Inferior parietal cortex (tissue), 1 donor: ENCODE data around the gene SNRK.
"Not testable (repeated sequence)": the region's sequence is repeated elsewhere in the genome, so short reads cannot be mapped to it uniquely, and the experiment has no call there.

Source experiments
- DNase-seq: peaks from one replicate; pipeline ENCODE4 v3.0.0-alpha.2; 2016; ENCODE audit errors: extremely low spot score

Gene SNRK

DNA sequence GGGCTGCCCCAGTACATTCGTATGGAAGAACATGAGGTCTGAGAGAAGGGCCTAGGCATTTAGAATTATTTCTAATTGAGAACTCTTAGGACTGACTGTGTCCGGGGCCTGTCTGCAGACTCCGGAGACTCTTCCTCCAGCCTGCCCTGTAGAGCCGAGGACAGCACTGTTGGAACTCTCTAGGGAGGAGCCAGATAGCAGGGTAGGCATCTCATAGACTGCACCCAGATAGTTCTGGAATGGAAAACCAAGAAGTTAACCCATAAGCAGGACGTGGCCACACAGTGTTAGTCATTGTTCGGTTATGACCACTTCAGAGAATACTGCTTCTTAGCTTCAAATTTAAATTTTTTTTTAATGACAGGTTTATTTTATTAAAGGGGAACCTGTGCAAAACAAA is 59.5 kb downstream of the SNRK start:
- no peak for DNase-seq

- DNase-seq: no peak
Observed at GRCh38 chr3:43346978-43347749, 60.8 kb downstream of the SNRK start.

- no peak for DNase-seq
Observed at GRCh38 chr3:43347774-43348173, 61.4 kb downstream of the SNRK start.

DNA sequence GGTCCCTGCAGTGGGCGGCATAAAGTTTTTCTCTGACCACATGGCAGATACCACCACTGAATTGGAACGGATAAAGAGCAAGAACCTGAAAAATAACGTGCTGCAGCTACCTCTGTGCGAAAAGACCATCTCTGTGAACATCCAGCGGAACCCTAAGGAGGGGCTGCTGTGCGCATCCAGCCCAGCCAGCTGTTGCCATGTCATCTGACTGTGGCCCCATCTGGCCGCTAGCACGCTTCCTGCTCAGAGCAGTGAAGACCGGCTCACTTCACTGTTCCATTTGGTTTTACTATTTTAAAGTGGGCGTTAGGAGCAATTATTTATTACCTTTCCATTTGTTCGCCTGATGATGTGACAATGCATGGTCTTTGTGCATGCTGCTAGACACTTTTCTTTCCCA is 62.0 kb downstream of the SNRK start:
- DNase-seq: no peak

DNA sequence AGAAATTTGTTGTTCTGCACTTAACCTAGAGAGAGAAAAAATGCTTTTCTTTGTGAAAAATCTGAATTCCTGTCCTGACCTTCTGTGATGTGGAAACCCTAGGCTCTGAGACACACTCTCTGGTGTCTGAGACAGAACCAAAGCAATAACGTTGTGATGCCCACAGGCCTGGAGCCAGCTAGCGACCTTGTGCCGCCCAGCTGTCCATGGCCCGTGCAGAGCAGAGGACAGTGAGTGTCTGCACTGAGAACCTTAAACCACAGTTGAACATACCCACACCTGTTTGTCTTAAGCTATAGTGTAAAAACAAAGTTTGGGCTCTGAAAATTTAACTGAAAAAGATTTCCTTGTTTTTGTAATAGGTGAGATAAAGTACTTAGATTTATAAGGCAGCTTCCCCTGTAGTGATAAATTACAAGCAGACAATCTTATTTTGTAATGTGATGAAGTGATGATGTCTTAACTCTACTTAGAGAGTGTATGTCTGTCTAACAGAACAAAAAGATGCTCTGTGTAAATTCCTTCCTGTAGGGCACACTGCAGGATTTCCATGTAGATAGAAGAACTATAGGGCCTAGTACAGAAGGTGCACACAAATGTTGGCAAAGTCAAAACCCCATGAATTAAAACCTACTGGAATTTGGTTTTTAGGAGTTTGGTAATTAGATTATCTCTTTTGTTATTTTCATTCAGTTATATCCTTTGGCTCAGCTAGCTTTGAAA is 62.7 kb downstream of the SNRK start:
- no peak for DNase-seq

DNA sequence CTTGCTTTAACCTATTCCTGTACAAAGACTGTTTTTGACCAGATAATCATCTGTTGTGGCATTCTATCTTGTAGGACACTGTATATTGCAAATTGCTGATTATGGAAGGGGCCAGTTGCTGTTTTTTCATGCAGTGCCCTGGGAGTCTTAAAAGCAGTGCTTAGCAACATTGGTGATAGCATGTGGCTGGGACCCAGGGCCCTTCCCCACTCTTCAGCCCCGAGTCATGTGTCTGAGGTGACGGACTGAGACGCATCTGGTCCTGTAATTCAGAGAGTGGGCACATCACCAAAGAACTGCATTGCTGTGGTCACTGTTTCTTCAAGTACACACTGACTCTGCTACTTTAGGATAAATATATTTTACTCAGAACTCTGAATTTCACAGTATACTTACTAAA is 63.4 kb downstream of the SNRK start:
- DNase-seq: no peak

GRCh38 chr3:43353393-43353792 is 67.1 kb downstream of the SNRK start:
- DNase-seq: no peak

GRCh38 chr3:43353923-43354670 is 67.8 kb downstream of the SNRK start:
- no peak for DNase-seq

DNA sequence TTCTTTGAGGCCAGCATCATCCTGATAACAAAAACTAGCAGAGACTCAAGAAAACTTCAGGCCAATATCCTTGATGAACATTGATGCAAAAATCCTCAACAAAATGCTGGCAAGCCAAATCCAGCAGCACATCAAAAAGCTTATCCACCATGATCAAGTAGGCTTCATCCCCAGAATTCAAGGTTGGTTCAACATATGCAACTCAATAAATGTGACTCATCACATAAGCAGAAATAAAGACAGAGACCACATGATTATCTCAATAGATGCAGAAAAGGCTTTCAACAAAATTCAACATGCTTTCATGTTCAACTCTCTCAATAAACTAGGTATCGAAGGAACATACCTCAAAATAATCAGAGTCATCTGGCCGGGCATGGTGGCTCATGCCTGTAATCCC is 69.7 kb downstream of the SNRK start:
- DNase-seq: not testable (repeated sequence)

GRCh38 chr3:43361077-43361476 is 74.7 kb downstream of the SNRK start:
- DNase-seq: no peak

- DNase-seq: no peak
Observed at GRCh38 chr3:43362183-43362582, 75.8 kb downstream of the SNRK start.

DNA sequence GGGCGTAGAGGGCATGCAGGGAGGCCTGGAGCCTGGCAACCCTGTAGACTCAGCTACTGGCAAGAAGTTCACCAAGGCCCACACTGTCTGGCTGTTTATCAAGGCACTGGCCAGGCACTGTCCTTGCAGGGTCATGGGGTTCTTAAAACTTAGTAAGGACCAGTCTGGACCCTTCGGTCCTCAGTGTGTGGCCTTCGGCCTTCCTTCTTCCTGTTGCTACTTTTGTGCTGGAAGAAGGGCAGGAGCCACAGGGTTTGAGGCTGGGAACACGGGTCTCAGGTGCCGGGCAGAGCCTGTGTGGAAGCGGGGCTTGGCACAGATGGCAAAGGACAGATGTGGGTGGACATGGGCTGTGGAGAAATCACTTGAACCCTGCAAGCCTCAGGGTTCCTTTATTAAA is 76.6 kb downstream of the SNRK start:
- DNase-seq: no peak

GRCh38 chr3:43363621-43364266 is 77.4 kb downstream of the SNRK start:
- no peak for DNase-seq

DNA sequence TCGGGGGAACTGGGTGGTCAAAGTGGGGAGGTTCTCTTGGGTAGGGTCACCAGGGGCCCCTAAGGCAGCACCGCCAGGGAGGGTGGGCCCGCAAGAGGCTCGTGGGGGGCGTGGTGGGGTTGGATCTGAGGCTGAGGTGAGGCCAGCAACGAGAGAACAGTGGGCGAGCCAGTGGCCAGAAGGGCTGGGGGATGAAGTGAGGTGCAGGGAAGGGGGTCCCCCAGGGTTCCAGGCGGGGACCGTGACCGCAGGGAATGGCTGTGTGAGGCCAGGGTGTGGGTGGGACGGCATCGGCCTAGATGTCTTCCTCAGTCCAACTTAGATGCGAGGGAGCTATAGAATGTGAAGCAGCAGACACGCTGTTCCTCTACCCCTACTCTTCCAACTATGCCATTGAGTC is 78.2 kb downstream of the SNRK start:
- no peak for DNase-seq

DNA sequence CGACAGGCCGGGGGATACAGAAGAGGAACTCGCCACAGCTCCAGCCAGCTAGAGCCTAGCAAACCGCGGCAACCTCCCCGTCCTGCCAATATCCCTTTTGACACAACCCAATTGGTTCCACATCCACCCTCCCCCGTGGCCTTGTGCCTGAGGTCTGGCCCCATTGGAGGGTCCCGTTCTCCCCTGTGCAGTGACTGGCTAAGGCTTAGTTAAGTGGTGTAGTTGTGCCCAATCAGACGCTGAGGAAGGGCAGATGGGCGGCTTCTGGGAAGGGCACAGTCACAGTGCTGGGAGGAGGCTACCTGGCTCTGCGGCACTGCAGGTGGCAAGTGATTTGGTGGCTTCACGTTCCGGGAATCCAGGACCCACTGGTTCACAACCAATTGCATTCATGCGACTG is 78.6 kb downstream of the SNRK start:
- DNase-seq: no peak

- DNase-seq: no peak
Observed at GRCh38 chr3:43365601-43366305, 79.4 kb downstream of the SNRK start.

- no peak for DNase-seq
Observed at GRCh38 chr3:43366481-43366880, 80.1 kb downstream of the SNRK start.

- DNase-seq: no peak
Observed at GRCh38 chr3:43366885-43367284, 80.5 kb downstream of the SNRK start.

DNA sequence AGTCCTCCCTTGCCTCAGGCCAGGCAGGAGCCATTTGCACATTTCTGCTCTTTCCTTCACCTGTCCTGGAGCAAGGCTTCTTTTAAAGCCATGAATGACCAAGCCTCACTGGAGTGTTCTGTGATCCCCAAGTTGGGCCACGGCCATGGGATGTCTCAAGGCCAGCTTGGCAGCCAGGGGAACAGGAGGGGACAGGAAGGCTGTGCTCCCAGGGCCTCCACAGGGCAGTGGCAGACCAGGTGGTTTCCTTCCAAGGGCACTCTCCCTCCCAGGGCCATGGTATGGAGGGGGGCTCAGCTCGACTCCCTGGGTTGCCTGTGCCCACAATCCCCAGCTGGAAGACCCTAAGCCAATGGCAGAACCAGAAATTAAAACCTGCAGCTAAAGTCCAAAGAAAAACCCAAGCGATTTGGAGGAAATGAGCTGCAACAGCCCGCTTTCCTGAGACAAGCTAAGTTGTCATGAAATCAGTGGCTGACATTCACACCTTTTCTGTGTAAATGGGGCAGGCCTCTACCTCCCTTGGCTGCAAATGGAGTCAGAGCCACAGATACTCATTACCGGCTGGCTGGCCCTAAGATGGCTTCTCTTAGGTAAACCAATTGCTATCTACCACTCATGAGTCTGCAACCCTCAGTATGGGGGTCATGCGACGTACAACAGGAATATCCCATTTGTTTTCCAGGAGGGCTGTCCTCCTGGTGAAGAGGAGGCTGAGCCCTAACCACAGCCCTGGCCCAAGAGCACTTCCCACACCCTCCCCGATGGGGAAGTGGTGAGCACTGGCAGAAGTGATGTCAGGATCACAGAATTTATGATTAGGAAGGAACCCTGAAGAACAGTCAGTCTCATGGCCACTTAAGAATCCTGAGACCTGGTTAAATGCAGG is 83.3 kb downstream of the SNRK start:
- no peak for DNase-seq

DNA sequence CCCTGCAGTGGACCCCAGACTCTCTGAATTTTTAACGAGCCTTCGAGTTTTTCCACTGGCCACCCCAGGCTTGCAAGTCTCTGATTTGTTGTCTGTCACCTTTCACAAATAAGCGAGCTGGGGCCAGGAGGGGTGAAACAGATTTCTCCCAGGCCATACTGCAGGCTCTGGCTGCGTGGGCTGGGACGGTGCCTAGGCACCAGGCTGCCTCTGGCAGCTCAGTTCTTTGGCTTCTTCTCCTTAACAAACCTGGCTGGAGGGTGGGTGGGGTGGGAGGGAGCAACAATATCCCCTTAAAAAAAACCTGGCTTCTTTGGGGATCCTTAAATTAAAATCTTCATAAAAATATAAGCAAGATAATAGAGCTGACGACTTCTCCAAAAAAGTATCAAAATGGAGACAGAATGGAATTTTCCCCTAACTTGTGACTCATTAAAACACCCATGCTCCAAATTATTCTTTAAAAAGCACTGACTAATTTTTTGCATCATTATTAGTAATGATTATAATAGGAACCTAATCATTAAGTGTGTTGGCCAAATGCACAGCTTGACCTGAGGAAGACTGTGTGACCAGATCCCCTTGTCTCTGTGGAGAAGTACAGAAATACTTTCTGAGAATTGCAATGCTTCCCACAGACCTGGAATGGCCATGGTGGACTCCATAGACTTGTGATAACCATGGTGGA is 84.1 kb downstream of the SNRK start:
- no peak for DNase-seq
